Measurements from ENCODE around the gene ZNF497.
A peak's percentile ranks its signal among the peaks of the same experiment; 100 is the strongest.
"Not testable (repeated sequence)": the region's sequence is repeated elsewhere in the genome, so short reads cannot be mapped to it uniquely, and the experiment has no call there.

Gene ZNF497

GRCh38 chr19:58362272-58362994, at the start of gene ZNF497:
ZNF497 (minus strand) TSS chr19:58362751; CDS start chr19:58357635, 5,116 bp downstream.
- peak; percentile 97 for DNase-seq

GRCh38 chr19:58409010-58409790, 46.6 kb upstream of the ZNF497 start:
- no peak for DNase-seq

DNA sequence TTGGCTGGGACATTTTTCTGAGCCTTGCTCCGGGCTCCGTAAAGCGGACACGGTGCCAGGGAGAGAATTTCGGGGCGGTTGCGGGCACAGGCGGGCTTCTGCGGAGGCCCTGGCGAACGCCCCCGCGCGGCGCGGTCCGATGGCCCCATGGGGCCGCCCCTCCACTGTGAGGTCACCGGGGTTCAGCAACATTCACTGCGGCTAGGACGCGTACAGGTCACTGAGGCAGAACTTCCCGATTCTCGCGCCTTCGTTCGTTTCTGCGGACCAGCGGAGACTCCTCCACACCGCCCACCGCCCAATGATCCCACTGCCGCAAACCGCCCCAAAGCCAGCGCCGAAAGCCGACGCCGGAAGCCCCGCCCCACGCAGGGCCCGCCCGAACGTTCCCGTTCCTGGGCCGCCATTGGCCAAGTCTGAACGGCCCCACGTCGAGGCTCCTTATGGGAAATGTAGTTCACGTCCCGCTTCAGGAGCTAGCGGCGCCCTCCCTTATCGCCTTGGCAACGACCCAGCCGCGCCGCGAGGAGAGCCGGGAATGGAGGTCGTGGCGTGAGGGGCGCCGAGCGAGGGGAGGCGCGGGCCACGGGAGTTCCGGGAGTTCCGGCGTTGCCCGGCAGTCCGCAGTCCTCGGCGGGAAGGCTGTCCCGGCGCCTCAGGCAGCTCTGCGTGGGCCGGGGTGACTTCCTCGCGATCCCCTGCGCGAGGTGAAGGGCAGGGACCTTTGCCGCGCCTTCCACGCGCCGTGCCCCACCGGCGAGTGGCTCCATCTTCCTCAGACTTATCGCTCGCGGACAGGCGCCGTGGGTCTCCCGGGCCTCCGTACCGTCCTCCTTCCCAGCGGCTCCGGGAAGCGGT, 45.8 kb upstream of the ZNF497 start, which contains the start of gene ZNF584:
ZNF584 (plus strand) TSS at position 498 of the 858 bp plus-strand sequence. CDS start 499 bp downstream, outside the sequence.
- peak; percentile 95 for DNase-seq

DNA sequence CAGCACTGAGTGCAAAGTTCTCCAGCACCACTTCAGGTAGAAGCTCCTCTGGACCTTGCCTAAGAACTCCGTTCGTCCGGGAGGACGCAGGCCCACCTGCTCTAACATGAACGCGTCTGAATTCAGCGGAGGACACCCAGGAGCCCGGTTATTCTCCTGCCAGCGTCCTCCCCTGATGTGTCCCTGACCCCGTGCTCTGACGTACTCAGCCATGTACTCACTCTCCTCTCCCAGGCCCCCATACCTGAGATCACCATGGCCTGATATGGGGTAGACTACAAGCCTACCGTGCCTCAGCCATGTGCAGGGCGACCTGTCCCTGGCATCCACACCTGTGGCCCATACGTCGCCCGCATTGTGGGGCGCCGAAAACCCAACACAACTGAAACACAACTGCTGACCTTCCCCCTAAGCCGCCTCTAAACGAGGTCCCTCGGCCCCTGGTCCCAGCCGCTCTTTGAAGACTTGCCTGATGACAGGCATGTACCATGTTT, 45.2 kb upstream of the ZNF497 start:
- DNase-seq, result no peak

DNA sequence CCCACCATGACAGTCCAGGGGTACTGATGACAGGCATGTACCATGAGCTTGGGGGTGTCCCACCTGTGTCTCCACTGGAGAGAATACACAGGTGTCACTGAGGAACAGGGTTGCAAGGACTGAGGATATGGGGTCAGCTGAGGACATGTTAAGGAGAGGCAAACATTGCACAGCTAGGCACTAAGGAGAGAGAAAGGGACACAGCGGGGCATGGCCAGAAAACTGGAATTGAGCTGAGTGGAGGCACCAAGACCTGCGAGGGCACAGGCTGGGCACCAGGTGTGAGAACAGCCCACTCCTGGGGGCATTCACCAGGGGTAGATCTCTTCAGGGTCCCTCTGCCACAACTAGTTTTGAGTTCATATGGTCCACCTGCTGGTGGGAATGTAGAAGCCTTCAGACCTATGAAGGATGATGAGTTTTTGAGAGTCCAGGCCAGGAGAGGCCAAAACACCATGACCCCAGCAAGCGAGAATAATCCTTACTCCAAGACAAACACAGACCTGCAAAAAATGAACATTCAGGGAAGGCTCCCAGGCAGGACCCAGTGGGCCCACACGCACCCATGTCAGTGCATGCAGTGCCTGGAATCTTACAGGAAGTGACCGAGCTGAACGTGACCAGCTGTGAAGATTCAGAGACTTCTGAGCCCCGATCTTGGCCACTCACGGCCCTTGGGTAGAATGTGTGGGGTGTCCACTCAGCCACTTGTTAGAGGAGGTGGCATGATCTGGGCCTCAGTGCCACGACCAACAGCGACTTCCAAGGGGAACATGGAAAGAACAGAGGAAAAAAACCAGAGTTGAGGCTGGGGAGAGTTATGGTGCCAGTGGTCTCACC, 44.5 kb upstream of the ZNF497 start:
- DNase-seq, result no peak

DNA sequence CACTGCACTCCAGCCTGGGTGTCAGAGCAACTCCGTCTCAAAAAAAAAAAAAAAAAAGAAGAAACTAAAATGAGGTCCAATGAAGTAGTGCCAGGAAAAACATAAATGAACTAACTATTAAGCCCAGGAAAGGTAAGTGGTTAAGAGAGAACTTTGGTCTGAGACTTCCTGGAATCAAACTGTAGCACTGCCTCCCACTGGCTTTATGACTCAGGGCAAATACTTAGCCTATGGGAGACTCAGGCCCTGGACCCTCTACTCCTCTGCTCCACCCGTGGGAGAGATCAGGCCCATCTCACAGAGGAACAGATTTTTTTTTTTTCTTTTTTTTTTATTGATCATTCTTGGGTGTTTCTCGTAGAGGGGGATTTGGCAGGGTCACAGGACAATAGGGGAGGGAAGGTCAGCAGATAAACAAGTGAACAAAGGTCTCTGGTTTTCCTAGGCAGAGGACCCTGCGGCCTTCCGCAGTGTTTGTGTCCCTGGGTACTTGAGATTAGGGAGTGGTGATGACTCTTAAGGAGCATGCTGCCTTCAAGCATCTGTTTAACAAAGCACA, 41.4 kb upstream of the ZNF497 start:
- not testable (repeated sequence) for DNase-seq

DNA sequence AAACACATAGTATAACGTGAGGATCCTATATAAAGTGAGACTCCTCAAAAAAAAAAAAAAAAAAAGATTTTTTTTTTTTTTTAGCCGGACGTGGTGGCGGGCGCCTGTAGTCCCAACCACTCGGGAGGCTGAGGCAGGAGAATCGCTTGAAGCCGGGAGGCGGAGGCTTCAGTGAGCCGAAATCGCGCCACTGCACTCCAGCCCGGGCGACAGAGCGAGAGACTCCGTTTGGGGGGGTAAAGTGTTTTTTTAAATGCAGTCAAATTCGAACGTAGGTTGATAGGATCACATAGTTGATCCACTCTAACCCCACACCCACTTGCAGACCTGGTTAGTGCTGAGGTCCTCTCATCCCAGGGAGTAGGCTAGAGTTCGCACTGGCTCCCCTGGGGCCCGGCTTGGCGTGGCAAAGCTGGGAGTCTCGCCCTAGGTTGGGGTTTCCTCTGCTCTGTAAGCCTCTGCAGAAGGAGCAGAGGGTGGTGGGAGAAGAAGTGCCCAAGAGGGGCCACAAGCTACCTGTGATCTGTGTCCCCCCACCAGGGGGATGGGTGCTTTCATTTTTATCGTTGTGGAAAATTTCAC, 39.4 kb upstream of the ZNF497 start:
- DNase-seq, result no peak

DNA sequence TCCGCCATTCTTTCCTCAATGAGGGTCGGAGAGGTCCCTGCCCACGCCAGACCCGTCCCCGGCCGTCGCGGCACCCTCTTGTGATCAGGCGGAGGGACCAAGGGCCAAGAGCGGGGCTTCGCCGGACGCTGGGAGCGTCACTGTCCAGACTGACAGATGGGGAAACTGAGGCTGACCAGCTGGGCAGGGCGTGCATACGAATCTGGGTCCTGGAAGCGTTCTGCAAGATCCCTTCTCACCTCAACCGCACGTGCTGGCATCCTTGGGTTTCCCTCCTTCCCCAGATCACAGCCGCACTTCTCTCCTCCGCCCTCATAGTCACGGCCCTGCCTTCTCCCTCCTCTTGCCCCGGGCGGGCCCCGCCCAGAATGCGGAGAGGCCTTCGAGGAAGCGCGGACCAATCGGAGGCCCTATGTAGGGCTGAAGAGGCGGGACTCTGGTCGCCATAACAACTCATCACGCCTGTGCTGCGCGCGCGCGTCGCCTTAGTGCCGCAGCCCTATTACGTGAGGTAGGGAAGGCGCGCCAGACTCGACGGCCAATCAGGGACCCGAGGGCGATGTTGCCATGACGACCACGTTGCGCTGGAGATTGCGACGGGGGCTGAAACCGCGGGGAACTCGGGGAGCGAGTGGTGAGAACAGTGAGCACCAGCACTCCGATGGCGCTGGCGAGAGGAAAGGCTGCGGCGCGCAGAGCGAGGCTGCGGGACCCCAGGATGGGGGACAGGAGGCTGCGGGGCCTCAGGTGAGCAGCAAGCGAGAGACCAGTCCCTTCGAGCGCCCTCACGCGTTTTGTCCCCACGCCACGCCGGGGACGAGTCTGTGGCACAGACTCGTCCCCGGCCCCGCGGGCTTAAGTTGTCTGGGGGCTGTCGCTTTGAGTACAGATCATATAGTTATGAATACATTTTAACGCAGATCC, 38.6 kb upstream of the ZNF497 start:
- DNase-seq, result peak; percentile 100

DNA sequence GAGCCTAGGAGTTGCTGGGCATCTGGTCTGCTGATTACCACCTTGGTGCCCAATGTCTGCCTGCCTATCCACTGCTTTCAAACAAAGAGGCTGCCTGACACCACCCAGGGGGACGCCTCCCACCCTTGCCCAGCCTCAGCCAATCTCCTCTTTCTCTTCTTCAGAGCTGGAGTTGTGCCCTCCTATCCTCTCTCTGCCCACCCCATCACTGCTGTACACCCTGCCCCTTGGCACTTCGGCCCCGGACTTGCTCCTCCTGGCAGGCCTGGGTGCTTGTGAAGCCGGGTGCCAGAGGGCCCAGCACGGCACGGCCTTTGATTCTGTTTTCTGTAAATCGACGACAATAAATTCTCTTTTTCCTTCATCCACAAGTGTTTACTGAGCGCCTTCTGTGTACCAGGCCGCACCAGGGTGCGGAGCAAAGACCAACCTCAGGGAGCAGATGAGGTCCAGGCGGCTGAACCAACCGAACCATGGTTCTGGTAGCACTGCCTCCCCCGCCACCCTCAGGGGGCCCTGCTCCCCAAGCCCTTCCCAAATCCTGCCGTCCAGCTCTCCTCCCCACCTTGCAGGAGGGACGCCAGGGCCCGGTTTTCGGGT, 37.9 kb upstream of the ZNF497 start:
- no peak for DNase-seq

DNA sequence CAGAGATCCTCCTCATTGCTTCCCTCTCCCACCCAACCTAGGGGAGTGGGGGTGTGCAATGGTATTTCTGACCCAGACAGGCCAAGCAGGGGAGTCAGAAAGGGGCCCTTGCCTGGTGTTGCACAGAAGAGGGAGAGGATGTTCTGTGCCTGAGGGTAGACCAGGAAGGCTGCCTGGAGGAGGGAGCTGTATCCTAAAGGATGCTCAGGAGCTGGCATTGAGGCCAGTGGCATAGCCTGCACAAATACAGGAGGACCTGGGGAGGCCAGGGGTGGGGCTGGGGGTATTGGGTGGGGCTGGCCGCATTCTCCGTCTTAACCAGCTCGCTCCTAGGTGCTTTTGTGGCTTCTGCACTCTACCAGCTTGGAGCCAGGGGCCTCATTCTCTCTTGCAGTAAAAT, 37.4 kb upstream of the ZNF497 start:
- DNase-seq, result no peak

GRCh38 chr19:58398545-58398944, 36.0 kb upstream of the ZNF497 start:
- DNase-seq, result no peak

- no peak for DNase-seq
These were observed 35.5 kb upstream of the ZNF497 start for GRCh38 chr19:58398087-58398486.

- DNase-seq, result no peak
These were observed 35.0 kb upstream of the ZNF497 start for GRCh38 chr19:58397533-58398037.

DNA sequence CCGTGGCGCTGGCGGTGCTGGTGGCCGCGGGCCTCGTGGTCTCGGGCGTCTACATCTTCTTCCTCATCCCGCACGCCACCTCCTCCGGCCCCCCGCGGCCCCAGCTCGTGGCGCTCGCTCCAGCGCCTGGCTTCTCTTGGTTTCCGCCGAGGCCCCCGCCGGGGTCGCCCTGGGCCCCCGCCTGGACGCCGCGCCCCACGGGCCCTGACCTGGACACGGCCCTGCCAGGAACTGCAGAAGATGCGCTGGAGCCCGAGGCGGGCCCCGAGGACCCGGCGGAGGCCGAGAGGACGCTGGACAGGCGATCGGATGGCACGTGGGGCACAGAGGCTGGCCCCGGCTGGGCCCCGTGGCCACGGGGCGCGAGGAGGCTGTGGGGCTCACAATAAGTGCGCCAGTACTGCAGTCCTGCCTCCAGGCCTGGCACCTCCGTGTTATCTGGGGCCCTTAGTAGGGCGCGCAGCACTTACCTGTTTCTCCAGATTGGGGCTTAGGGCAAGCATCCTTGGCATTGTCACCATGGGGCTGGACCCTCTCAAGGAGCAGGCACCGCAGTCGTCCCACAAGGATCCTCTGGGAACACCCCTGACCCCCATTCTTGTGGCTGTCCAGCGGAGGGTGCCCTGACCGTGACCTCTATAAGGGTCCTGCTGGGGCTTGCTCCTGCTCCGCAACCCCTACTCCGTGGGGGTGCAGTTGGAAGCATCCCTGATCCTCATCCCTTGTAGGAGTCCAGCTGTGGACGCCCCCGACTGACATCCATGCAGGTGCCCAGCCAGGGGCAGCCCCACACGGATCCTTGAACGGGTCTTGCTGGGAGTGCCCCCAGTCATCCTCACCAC, 34.4 kb upstream of the ZNF497 start:
- DNase-seq, result no peak

DNA sequence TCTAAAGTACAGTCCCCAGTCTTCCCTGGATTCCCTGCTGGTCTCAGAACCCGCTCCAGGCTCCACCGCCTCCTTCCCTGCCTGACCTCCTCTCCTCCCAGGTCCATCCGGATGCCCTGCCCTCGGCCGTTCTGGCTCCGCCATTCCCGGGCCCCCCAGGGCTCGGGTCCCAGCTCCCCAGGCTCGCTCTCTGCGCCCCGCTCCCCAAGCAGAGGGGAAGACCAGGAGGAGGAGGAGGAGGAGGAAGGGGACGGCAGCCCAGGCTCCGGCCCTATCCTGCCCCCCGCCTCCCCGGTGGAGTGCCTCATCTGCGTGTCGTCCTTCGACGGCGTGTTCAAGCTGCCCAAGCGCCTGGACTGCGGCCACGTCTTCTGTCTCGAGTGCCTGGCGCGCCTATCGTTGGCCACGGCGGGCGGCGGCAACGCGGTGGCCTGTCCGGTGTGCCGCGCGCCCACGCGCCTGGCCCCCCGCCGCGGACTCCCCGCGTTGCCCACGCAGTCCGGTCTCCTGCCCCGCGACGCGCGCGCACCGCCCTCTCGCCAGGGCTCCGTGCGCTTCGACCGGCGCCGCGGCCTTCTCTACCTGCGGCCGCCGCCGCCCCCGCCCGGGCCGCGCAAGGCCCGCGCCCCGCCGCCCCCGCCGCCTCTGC, 33.6 kb upstream of the ZNF497 start:
- DNase-seq, result no peak

DNA sequence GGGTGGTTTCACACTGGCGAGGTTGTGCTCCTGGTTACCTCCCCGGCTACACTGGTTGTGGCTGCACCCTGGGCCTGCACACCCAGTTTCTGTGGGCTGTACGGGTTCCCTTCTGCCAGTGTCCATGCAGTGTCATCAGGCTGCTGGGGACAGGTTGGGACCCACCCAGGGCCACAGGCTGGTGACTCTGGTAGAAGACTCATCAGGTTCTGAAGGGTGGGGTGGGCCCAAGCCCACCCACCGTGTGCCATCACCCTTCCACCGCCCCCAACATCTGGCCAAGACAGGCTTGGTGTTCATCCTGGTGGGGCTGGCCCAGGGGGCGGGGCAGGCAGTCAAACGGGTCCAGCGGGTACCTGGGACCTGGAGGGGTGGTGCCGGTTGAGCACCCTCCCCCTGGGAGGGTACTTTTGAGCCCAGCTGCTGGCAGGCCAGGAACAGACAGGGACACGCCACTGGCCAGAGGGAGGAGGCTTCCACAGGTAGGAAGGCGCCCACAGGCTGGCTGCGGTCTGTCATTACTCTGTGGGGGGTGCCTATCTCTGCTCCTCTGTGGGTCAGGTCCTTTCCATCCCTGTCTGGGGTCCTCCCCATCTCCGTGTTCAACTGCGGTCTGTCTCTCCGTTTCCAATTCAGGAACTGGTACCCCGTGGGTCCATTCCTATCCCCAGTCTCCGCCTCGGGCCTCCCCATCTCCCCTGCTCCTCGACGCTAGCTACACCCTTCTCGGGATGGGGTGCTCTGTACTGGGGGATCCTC, 32.8 kb upstream of the ZNF497 start, which contains the start of gene RNF225:
RNF225 (plus strand) TSS at position 437 of the 759 bp plus-strand sequence. CDS start 434 bp downstream, outside the sequence.
- no peak for DNase-seq

DNA sequence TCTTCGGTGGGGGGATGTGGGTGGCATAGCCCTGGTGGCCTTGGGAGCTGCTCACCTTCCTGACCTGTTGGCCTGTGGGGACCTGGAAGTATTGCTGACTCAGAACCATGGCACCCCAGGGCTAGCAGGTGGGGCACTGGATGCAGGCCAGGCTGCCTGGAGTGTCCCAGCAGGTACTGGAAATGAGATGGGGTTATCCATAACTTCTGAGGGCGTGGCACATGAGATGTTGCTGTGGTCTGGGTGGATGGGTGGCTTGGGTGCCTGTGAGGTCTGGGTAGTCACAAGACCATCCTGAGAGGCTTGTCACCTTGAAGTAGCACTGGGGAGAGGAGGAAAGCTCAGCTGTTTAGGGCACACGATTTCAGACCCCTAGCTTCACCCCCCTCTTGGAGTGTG, 32.3 kb upstream of the ZNF497 start:
- no peak for DNase-seq

Data from CD4-positive, alpha-beta T cell treated with Interleukin-17A for 1 hour (primary cell).